NOMO-1 (cell line): ENCODE measurements around the gene IGSF9.

Experiments
- DNase-seq, 2 experiments: peaks; one replicate each; lab custom pipeline; 2025; ENCODE audit not compliant: unreplicated experiment in 2 of 2; lab: John Stamatoyannopoulos, UW

IGSF9 gene

DNA sequence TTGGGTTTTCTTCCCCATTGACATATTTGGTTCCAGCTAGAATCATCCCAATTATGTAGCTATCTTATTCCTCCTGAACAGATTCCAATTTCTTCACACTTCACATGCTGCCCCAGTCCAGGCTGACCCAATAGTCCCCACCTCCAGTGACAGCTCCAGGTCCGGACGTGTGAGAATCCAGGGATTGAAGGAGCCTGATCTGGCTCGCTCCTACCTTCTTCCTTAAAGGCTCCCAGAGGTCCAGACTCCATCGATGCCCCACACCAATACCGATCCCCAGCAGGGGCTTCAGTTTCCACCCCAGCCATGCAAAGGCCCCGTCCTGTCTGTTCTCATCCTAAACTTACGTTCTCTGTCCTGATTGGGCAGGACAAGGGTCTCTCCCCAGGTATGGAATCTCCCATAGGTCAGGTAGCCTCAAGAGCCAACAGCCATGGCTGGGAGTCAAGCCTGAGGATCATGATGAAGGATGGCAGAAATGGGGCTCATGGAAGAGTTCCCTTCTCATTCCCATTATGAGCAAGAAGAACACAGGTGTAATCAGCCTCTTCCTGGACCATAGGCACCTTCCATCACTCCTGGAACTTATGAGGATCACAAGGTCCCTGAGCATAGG is 29.0 kb upstream of the IGSF9 start:
- no peak for DNase-seq

GRCh38 chr1:159973350-159973940 is 28.0 kb upstream of the IGSF9 start:
- DNase-seq = no peak

DNA sequence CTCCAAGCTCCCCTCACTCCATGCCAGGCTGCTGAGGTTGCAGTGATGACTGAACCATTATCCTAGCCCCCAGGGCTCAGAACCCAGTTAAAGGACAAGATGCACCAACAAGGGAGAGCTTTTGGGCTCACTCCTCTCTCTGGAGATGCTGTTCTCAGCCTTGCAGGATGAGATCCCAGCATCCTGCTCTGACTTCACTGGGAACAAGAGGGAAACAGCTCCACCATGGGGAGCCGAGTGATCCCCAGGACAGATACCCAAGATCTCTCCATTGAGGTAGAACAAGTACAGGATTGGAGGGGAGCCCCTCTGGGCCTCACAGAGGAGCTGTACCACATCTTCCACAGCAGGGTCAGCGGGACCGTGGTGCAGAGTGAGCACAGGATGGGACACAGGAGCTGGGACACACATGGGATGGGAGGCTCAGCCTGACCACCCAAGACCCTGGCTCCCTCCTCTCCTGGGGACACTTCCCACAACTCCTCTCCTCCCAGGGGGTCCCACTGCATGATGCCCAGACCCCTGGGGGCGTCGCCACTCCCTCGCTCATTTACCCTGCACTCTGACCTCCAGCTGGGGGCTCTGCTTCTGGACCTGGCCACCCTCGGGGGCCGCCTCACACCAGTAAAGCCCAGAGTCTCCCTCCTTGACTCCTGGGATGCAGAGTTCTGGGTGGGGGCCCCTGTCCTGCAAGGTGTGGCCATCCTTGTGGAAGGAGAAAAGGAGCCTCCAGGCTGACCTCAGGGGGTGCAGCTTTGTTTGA is 27.2 kb upstream of the IGSF9 start:
- no peak for DNase-seq

DNA sequence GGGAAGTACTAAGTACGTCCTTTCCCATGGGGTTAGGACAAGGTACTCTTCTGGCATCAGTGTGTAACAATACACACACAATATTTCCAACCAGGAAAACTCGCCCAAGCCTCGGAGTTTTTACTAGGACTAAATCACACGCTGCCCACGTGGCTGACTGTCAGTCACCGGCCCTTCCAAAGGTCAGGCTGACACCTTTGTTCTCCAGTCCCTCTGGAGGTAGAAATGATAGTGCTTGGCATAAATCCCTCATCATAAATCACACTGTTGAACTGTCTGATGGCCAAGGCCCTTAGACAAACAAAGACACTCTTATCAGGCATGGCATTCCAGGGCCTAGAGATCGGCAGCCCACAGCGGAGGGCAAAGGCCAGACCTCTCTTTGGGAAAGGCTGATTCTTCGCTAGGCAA is 25.5 kb upstream of the IGSF9 start:
- DNase-seq = no peak

- no peak for DNase-seq
These were observed 23.5 kb upstream of the IGSF9 start for GRCh38 chr1:159968901-159969300.

GRCh38 chr1:159965263-159965662 is 19.9 kb upstream of the IGSF9 start:
- no peak for DNase-seq

GRCh38 chr1:159964144-159964543 is 18.7 kb upstream of the IGSF9 start:
- DNase-seq = no peak

- no peak for DNase-seq
These were observed 16.8 kb upstream of the IGSF9 start for GRCh38 chr1:159962176-159962575.

DNA sequence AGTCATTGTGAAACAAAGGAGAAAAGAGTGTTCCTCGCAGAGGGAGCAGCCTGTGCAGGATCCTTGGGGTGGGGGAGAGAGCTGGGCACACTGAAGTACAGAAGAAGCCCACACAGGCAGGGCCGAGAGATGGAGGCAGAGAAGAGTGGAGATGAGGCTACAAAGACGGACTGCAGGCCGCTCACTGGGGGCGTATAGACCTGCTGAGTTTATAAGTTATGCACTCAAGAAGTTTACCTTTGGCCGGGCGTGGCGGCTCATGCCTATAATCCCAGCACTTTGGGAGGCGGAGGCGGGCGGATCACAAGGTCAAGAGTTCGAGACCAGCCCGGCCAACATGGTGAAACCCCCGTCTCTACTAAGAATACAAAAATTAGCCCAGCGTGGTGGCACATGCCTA is 16.2 kb upstream of the IGSF9 start:
- no peak for DNase-seq

GRCh38 chr1:159960721-159961381 is 15.4 kb upstream of the IGSF9 start:
- no peak for DNase-seq

- no peak for DNase-seq
These were observed 14.0 kb upstream of the IGSF9 start for GRCh38 chr1:159959451-159959850.

- no peak for DNase-seq
These were observed 13.4 kb upstream of the IGSF9 start for GRCh38 chr1:159958719-159959380.

- DNase-seq = no peak
These were observed 12.4 kb upstream of the IGSF9 start for GRCh38 chr1:159957824-159958268.

- no peak for DNase-seq
These were observed 10.0 kb upstream of the IGSF9 start for GRCh38 chr1:159955456-159955855.

- DNase-seq = peak; percentile 30 to 80
These were observed 8.4 kb upstream of the IGSF9 start, which contains the start of gene SLAMF9 for GRCh38 chr1:159953536-159954515. Gene SLAMF9 (minus strand): TSS chr1:159954237. CDS start chr1:159954137, 100 bp downstream.

GRCh38 chr1:159952932-159953331 is 7.5 kb upstream of the IGSF9 start:
- DNase-seq = no peak

- no peak for DNase-seq
These were observed 6.1 kb upstream of the IGSF9 start for GRCh38 chr1:159951551-159951950.

GRCh38 chr1:159951016-159951415 is 5.6 kb upstream of the IGSF9 start:
- no peak for DNase-seq

- DNase-seq = no peak
These were observed 4.6 kb upstream of the IGSF9 start for GRCh38 chr1:159949981-159950381.

GRCh38 chr1:159949123-159949522 is 3.7 kb upstream of the IGSF9 start:
- no peak for DNase-seq
